ENCODE results near the gene AKNA.

DNA sequence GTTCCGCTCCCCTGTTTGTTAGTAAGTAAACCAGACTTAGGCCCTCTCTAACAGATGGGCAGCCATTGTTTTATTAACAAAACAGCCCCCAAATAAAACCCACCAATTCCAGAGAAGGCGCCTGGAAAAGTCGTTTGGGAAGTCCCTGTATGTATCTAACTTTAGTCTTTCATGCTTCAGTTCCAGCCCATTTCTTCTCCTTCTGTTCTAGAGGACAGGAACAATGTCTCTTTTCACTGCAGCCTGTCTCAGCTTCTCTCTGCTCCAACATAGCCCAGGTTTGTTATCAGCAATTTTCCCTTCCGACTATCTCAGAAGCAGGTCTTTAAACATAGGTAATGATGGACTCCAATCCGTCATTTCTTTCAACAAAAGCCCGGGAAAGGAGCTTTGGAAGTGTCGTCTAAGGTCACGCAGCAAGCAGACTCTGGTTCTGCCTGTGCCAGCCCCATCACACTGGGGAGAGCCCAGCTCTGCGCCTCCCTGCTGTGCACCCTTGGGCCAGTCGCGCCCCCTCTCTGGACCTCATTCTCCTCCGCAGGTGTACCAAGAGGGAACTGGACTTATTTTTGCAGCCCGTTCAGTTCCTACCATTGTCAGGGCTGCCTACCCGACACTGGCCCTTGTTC, 9.6 kb upstream of the AKNA start:
- TF ChIP-seq, protein P1, sequence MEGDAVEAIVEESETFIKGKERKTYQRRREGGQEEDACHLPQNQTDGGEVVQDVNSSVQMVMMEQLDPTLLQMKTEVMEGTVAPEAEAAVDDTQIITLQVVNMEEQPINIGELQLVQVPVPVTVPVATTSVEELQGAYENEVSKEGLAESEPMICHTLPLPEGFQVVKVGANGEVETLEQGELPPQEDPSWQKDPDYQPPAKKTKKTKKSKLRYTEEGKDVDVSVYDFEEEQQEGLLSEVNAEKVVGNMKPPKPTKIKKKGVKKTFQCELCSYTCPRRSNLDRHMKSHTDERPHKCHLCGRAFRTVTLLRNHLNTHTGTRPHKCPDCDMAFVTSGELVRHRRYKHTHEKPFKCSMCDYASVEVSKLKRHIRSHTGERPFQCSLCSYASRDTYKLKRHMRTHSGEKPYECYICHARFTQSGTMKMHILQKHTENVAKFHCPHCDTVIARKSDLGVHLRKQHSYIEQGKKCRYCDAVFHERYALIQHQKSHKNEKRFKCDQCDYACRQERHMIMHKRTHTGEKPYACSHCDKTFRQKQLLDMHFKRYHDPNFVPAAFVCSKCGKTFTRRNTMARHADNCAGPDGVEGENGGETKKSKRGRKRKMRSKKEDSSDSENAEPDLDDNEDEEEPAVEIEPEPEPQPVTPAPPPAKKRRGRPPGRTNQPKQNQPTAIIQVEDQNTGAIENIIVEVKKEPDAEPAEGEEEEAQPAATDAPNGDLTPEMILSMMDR (IDR thresholded peaks at IDR 0.05) = no peak
- TF ChIP-seq POLR2A (IDR thresholded peaks at IDR 0.05) = no peak
